NCI-H146 treated with DMSO at 0.1 percent for 48 hours (cell line): ENCODE data around the gene HYAL3.

ENCODE experiments used
- DNase-seq: peaks from one replicate; lab custom pipeline; 2025; ENCODE audit not compliant: unreplicated experiment; lab: John Stamatoyannopoulos, UW

HYAL3 gene

DNA sequence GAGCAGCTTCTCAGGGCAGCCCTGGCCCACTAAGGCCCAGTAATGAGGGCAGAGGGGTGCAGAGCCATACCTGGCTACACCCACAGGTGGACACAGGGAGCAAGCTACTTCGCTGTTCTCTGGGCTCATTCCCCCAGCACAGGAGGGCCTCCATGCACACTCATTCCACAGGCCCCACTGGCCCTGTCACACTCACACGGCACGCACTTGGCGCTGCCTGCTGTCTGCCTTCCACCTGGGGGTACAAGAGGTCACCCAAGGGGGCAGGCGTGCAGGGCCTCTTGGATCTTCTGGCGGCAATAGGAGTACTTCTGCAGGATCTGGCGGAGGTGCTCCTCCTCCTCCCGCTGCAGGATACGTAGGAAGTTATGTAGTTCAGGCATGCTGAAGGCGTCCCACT lies 31.1 kb upstream of the HYAL3 start:
- no peak for DNase-seq

DNA sequence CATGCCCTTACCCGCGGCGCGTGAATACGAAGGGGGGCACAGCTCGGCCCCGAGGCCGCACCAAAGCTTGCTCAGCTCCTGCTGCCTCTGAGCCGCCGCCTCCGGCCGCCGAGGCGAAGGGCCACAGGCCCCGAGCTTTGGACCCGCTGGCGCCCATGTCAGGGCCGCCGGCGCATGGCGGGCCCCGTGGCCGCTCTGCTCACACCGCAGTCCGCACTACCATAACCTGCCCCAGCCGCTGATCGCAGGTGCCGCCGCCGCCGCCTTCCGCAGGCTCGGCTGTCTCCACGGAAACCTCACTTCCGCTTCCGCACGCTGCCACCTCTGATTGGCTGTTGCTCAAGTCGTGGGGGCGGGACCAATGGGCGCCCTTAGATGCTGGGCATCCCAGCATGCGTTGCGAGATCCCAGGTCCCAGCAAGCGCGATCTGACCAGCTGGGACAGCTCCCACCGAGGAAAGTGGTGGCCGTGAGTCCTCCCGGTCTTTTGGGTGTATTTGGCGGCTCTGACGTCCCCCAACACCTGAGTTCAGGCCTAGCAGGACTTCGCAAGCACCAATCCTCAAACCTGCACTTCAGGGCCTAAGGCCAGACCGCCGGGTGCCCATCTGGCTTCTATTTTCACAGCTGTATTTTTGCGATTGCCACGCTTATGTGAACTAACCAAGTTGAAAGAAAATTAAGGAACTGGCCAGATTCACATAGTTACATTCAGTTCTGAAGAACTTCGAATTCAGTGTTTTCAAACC lies 28.9 kb upstream of the HYAL3 start, which contains the start of gene TUSC2:
TSS of gene TUSC2 (minus strand) at position 281 of the 749 bp plus-strand sequence. CDS start at position 157, 124 bp downstream.
- peak; percentile 78 for DNase-seq

DNA sequence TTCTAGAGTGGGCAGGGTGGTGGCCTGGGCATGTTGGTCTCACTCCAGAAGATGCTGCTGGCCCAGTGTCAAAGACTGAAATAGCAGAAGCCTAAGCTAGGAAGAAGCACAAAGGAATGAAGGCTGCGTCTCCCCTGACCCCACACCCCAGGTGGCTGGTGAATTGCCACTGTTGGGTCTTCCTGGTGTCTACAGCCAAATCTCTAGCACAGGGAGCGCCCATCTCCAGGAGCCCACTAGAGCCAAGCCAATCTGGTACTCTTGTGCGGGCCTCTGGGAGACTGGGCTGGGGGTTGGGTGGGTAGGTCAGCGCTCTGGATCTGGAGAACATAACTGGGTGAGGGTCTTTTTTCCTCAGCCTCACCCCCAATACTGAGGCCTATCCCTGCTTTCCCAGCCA lies 27.9 kb upstream of the HYAL3 start:
- DNase-seq: no peak

DNA sequence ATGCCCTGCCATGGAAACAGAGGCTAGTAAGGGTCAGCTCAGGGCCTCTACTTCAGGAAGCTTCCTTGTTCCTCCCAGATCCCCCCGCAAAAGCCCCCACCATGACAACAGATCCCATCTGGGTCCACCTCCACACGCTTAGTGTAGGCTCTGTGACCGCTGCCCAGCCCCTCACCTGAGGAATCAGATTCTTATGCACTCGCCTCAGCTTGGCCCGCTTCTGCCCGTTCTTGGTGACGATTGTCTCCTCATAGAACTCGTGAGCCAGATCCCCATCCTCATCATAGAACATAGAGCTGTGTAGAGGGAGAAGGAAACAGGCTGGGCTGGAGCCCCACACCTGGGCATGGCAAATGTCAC lies 27.0 kb upstream of the HYAL3 start:
- DNase-seq: no peak

DNA sequence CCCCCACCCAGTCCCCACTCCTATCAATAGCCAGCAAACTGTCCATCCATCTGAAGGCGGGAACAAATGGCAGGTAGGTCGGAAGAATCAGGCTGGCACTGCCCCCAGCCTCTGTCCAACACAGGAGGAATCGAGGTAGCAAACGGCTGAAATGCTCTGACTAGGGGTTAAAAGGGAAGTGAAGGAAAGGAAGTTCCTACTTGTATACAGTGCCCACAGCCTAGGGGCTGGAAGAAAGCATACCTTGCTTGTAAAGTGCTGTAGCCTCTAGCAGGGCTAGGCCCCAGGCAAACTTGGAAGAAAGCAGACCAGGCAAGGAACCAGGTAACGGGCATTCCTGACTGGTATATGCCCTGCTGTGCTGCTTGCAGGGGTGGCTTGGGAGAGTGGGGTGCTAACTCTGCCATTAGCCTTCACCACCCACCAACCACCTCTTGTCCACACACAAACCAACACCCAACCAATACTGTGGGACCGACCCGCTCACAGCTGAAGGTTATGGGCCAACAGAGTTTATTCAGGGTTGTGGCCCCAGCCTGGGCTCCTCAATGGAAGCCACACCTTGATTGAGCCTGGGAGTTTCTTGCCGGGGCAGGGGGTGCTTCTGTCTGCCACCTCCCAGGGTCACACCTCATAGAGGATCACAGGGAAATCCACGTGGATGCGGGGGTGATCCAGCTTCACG lies 26.4 kb upstream of the HYAL3 start:
- no peak for DNase-seq

DNA sequence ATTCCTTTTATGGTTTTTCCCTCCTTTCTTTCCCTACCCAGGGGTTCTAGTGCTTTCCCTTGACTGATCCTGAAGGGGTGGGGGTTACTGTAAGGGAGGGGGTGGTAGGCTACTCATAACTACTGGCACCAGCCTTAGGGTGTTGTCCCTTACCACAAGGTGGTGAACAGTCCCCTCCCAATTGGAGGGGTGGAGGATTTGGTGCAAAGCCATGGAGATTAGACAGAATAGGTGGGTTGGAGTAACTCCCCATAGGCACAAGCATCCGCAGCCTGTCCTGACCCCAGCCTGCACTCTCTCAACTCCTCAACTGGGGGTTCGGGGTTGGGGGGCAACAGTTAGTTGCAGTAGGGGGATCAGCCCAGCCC lies 25.9 kb upstream of the HYAL3 start:
- no peak for DNase-seq

DNA sequence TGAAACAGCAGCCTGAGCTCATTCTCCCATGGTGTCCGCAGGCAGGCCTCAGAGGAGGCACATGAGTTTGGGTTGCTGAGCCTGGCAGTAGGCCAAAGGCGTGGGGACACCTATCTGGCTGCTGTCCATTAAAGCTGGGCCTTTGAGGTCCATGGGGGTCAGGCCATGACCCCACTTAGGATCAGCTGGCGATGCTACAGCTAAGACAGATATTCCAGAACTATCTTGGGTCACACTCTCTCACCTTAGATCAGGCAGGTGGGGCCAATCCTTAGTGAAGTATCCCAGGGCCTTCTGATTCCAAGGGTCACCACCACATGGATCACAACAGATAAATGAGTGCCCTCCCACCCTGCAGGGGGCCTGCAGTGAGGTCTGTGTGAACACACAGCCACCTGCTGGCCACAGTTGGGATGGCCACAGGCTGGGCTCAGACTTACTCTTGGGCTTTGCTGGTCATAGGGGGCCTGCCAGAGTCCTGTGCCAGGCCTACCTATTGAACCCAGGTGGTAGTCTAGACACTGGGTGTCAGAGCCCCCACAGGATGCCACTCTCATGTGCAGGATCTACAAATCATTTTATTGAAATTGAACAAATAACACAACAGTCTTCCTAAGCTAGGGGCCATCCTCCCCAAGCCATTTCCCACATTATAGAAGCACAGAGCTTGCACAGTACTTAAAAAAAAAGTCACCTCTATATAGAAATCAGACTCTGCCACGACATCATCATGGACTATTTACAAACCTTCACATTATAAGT lies 25.3 kb upstream of the HYAL3 start:
- DNase-seq: peak; percentile 1

DNA sequence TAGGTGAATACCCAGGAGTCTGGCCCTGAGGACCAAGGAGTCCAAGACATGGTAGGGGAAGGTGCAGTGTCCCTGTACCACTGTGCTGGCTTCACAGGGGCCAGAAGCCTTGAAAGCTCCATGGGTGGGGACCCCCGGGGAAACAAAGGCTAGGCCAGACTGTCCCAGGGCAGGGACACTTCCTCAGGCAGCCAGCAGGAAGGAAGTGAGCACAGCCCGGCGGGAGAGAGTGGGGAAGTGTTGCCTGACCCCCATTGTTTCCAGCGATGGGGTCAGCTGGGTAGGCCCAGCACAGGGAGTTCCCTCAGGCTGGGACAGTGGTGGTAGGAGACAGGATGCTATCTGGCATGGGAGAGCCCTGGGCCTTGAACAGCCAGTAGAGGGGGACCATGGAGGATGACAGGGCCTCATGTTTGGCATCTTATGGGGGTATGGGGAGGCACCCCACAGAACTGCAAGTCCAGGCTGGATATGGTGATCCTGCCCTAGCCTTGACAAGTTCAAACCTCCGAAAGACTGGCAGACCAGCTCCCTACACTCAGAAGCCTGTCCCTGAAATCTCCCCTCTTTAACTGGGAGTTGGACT lies 24.5 kb upstream of the HYAL3 start:
- DNase-seq: no peak

DNA sequence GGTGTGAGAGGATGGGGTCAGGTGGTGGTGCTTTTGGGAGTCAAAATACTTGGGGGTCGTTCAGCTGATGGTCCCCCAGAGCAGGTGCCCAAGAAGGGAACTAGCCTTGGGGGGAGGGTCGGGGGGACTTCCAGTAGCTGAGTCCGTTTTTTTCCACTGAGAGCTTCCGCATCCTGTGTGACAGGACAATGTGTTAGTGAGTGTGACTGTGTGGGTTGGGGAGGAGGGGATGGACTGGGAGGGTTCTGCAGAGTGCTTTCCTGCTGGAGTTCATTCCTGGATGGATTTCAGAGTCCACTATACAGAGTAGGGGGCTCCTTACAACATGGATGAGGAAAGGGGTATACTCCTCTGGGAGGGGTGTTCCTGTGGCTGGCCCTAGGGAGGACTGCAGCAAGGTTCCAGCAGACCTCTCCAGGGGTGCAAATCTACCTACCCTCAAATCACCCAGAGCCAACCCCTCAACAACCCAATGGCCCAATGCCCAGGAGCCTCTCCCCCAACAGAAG lies 23.9 kb upstream of the HYAL3 start:
- DNase-seq: no peak

DNA sequence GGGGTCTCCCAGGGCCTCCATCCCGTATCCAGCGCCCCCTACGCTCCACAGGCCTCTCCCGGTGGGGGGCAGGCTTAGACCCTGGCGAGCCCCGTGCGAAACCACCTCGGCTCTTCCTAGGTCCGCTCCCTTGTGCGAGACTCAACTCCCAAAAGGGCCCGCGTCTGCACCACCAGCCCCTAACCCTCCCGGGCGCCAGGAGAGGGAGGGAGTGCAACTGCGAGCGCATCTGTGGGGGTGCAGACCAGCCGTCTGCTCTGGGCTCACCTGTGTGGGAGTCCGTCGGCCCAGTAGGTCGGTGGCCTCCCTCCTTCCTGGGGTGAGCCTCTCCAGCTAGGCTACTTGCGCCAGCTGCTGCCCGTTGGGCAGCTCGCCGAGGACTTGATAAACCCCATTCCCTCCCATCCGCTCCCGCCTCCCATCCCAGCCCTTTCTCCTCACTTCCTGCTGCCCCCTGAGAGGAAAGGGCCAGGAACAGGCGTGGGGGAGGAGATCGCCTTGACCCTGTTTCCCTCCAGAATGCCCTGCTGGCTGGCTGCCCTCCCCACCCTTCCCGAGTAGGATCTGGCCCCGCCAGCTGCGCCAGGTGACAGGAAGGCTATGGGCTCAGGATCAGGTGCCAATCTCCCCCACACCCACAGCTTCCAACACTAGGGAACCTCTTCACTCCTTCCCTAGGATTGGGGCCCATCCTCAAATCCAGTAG lies 23.3 kb upstream of the HYAL3 start, which contains the start of gene HYAL2:
TSS of gene HYAL2 (minus strand) at position 360 of the 706 bp plus-strand sequence. CDS start 2,256 bp downstream, outside the sequence.
- no peak for DNase-seq

DNA sequence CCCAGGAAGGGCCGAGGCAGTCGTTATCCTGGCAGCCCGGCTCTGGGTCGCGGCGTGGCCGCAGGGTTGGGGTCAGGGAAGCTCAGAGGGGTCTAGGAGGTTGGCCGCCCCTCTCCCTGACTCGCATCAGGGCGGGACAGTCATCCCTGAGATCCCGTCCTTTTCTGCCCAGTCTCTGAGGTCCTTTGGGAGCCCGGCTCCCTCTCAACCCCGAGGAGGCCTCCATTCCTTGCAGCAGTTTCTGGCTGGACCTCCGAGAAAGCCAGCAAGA lies 22.8 kb upstream of the HYAL3 start:
- no peak for DNase-seq

DNA sequence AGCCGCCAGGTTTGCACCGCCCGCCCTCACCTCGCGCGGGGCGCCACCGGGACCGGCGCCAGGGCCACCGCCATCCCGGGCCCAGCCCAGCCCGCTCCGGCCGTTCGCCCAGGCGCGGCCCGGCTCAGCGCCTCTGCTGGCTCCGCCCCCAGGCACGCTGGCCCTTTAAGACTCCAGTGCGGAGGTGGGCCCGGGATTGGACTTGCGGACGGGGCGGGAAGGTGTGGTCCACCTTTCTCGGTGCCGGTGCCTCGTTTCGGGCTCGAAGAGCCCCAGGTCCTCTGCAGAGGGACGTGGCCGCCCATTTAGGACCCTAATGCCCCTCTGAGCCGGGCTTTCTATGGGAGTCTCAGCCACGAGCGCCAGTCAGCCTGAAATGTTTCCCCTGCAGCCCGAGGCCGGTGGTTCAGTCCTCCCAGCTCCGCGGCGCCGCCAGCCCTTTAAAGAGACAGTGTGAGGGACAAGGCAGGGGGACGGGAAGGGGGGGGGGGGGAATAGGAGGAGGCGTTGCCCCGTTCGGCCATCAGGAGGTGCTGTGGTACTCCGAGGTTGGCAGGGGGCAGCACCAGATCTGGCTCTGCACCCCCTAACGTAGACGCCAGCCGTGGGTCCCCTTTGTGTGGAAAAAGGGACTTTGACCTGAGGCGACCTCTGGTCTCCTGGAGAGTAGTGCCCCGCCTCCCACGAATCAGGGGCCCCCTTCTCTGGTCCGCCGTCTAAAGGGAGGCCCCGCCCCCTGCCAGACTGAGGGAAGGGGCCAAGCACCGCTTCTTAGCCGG lies 22.3 kb upstream of the HYAL3 start:
- peak; percentile 52 for DNase-seq

DNA sequence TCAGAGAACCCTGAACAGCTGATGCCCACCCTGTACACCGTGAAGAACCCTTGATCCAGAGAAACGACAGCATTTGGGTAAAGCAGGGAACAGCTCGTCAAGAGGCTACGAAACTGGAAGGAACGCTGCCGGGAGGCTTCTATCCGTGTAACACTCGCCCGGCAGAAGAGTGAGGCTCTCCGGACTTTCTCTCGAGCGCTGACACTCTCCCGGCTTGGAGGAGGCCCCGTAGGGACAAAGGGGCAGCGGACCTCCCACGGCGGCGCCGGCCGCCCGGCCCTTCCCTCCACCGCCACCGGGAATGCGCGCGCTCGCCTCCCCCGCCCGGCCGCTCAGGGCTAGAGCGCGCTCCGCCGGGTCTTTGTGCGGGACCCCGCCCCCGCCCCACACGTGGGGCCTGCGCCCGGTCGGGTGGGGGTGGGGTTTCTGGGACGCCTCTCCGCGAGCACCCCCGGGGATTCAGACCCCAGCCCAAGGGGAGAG lies 21.7 kb upstream of the HYAL3 start:
- peak; percentile 25 for DNase-seq

DNA sequence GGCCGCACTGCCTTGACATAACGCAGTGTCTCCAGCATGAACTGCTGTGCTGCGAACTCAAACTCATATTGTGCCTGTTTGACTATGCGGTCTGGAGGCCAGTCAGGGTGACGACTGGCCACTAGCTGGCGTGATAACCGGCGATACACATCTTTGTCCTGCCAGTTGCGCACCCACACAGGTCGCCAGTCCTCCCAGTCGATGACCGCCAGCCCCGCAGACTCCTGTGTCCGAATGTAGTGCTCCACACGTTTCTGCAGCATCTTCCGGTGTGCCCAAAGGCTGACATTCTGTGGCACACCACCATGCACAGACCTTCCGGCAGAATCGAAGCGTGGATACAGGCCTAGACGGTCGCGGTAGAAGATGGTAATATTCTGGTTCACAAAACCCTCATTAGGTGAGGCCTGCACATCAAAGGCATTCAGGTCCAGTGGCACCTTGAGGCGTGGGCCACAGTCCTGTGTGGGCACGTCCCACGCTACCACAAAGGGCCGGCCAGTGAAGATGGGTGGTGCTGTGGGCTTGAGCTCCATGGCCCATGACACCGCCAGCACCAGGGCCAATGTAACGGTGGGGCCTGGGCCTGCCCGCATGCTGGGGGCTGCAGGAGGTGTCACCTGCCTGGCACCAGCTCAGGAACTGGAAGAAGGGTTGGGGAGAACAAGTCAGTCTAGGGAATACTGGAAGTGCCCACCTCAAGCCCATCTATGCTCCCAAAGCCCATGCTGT lies 20.9 kb upstream of the HYAL3 start:
- DNase-seq: no peak

DNA sequence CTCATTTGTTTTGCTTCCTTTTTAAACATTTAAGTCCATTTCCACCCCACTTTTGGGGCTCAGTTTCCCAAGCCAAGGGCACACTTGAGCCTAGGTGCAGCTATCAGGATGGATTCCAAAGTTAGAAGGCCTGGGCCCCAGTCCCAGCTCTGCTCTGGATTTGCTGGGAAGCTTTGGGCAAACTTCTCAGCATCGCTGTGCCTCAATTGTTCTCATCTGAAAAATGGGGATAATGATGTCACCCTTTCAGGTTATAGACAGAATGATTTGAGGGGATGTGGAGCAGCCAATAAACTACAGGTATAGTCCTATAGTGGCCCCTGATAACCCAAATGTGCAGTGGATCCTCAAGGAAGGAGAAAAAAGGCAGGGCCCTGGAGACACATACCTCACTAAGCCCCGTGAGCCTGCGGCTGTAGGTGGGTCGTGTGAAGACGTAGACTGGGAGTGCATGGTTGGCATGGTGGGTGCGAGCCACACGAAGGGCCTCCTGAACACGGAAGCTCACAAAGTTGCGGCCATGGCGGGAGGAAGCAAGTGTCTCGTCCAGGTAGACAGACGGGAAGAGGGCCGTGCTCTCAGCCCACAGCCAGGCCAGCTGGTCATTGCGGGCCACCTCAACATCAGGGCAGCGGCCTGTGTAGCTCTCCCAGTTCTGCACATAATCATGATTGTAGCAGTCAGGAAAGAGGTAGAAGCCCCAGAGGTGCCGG lies 20.1 kb upstream of the HYAL3 start:
- DNase-seq: no peak

DNA sequence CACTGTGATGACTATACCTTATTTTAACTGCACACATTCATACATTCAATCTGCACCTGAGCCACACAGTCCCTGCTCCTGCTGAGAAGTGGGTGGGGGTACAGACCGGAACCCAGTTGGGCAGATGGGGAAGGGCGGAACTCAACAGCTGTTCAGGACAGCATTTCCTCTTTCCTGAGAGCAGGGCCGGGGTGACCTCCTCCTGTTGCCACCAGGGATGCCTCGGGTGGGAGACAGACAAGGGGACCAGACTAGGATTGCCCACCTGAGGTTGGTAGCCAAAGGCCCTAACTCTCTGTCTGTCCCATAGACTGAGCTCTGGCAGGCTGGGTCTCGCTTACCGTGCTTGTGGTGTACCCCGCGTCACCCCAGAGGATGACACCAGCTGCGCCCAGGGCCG lies 19.4 kb upstream of the HYAL3 start:
- no peak for DNase-seq

DNA sequence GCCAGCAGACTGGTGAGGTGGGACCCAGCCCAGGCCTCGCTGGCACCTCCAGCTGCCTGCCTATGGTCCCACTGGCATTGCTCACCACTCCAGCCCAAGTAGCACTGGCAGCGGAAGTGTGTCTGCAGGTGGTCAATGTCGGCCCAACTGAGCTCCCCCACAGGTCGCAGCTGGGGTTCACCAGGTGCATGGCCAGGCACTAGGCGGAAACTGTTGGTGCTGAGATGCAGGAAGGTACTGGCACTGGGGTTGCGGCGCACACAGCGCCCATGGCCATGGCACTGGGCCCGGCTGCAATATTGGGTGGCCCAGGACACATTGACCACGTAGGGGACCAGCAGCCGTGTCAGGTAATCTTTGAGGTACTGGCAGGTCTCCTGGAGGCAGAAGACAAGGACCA lies 19.0 kb upstream of the HYAL3 start:
- DNase-seq: no peak

DNA sequence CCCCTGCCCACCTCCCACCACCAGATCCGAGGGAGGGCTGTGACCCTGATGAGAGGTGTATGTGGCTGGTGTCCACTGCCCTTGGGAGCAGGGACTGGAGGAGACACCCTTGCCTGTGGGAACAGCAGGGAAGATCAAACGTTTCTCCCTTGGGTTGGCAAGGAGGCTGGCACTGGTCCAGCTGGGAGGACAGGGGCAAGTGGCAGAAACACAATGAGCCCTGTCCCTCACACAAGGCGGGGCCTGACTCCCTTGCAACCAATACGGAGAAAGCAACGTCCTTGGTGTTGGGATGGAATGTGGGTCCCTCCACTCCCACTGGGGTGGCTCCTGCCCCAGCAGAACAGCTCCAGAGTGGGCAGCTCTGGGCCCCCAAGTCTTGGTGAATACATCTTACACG lies 18.1 kb upstream of the HYAL3 start:
- DNase-seq: no peak
